CD14-positive monocyte (primary cell): ENCODE data around the gene TEF. TPM values are rescaled to one million over a fixed set of nuclear protein-coding genes. Genes with fewer than 3 reads are reported as not detected.

Experiments
- DNase-seq, 3 donors: peaks; one replicate each; pipeline ENCODE4 v3.0.0-alpha.2; 2011 to 2022
- H2AFZ ChIP-seq: 2 replicates; pipeline ENCODE4 v1.6.0; 2012; ENCODE audit warnings: mild to moderate bottlenecking, low read depth, low read length, inconsistent platforms; ENCODE audit not compliant: insufficient read depth, poor library complexity, severe bottlenecking
- H3K27ac ChIP-seq, 2 donors: 1 replicate in 1 of 2; 2 replicates in 1 of 2; pipeline ENCODE4 v1.5.1; 2012 to 2013; ENCODE audit warnings: low read length in 2 of 2, control low read depth in 1 of 2, inconsistent platforms in 1 of 2, low read depth in 1 of 2, mild to moderate bottlenecking in 1 of 2
- H3K27me3 ChIP-seq, 2 donors: one replicate each; pipeline versions ENCODE4 v1.6.0 to v1.6.1; 2011 to 2013; ENCODE audit warnings: low read length in 2 of 2; ENCODE audit not compliant: control insufficient read depth in 2 of 2, insufficient read depth in 2 of 2
- H3K36me3 ChIP-seq, 2 donors: replicated peaks in 1 of 2; 1 replicate in 1 of 2; 2 replicates in 1 of 2; pipeline versions ENCODE4 v1.5.1 to v1.6.1; 2012 to 2013; ENCODE audit warnings: low read length in 2 of 2, control low read depth in 1 of 2, inconsistent platforms in 1 of 2, mild to moderate bottlenecking in 1 of 2; ENCODE audit not compliant: insufficient read depth in 2 of 2, control insufficient read depth in 1 of 2
- H3K4me1 ChIP-seq, 2 donors: 1 replicate in 1 of 2; 2 replicates in 1 of 2; pipeline versions ENCODE4 v1.5.1 to v1.6.1; 2012 to 2013; ENCODE audit warnings: low read length in 2 of 2, control low read depth in 1 of 2, inconsistent platforms in 1 of 2, mild to moderate bottlenecking in 1 of 2, moderate library complexity in 1 of 2; ENCODE audit not compliant: insufficient read depth in 2 of 2, control insufficient read depth in 1 of 2
- H3K4me2 ChIP-seq: replicated peaks from 2 replicates; pipeline ENCODE3; 2012; ENCODE audit warnings: low read length, moderate library complexity, mild to moderate bottlenecking; ENCODE audit not compliant: poor library complexity, severe bottlenecking; ENCODE audit errors: extremely low read depth
- H3K4me3 ChIP-seq, 3 experiments: fragments of 200-600 bp in 1 of 3; sonication (generic) in 1 of 3; replicated peaks in 1 of 3; 1 replicate in 2 of 3; 2 replicates in 1 of 3; pipeline ENCODE4 v1.5.1; 2011 to 2013; ENCODE audit warnings: low read length in 3 of 3, mild to moderate bottlenecking in 3 of 3, control low read depth in 2 of 3, low read depth in 2 of 3, inconsistent platforms in 1 of 3, moderate library complexity in 1 of 3
- H3K79me2 ChIP-seq: 2 replicates; pipeline ENCODE4 v1.6.0; 2012; ENCODE audit warnings: mild to moderate bottlenecking, control low read depth, inconsistent platforms, low read length, moderate library complexity; ENCODE audit not compliant: insufficient read depth
- H3K9ac ChIP-seq: 2 replicates; pipeline ENCODE4 v1.6.0; 2017; ENCODE audit warnings: low read length, mild to moderate bottlenecking; ENCODE audit not compliant: insufficient read depth, poor library complexity, severe bottlenecking
- H3K9me3 ChIP-seq, 2 donors: replicated peaks in 1 of 2; 1 replicate in 1 of 2; 2 replicates in 1 of 2; pipeline versions ENCODE4 v1.5.1 to v1.6.1; 2012 to 2013; ENCODE audit warnings: low read length in 2 of 2, control low read depth in 1 of 2; ENCODE audit not compliant: control insufficient read depth in 1 of 2, insufficient read depth in 1 of 2
- H4K20me1 ChIP-seq: 2 replicates; pipeline ENCODE4 v1.6.0; 2012; ENCODE audit warnings: mild to moderate bottlenecking, low read length, control low read depth, moderate library complexity; ENCODE audit not compliant: insufficient read depth
- H3K27ac Mint-ChIP-seq, 7 donors: one replicate each; pipeline ENCODE4 v1.8.0; 2020; ENCODE audit warnings: mild to moderate bottlenecking in 7 of 7, mixed read lengths in 7 of 7, moderate library complexity in 6 of 7, inconsistent platforms in 2 of 7
- H3K27me3 Mint-ChIP-seq, 3 donors: one replicate each; pipeline ENCODE4 v1.8.0; 2021 to 2022; ENCODE audit warnings: low read depth in 3 of 3, mild to moderate bottlenecking in 3 of 3, mixed read lengths in 3 of 3, moderate library complexity in 3 of 3, inconsistent platforms in 1 of 3
- H3K36me3 Mint-ChIP-seq, 2 donors: one replicate each; pipeline ENCODE4 v1.8.0; 2020; ENCODE audit warnings: mixed read lengths in 2 of 2, inconsistent platforms in 1 of 2, mild to moderate bottlenecking in 1 of 2
- H3K4me1 Mint-ChIP-seq: one replicate; pipeline ENCODE4 v1.8.0; 2020; ENCODE audit warnings: mild to moderate bottlenecking, mixed read lengths
- H3K4me3 Mint-ChIP-seq, 2 donors: one replicate each; pipeline ENCODE4 v1.8.0; 2020; ENCODE audit warnings: mild to moderate bottlenecking in 2 of 2, mixed read lengths in 2 of 2, moderate library complexity in 1 of 2
- H3K9me3 Mint-ChIP-seq, 7 donors: one replicate each; pipeline ENCODE4 v1.8.0; 2020 to 2022; ENCODE audit warnings: mixed read lengths in 7 of 7, mild to moderate bottlenecking in 6 of 7, moderate library complexity in 6 of 7, inconsistent platforms in 2 of 7
- WGBS: methylation state at CpG from one replicate; pipeline ENCODE4 v1.1.5; 2013; ENCODE audit warnings: missing lambda C conversion rate; ENCODE audit not compliant: insufficient coverage; 5-methylcytosine and 5-hydroxymethylcytosine counted together
- intact Hi-C, 2 donors: fragments of 100-400 bp; cut with micrococcal nuclease; formaldehyde crosslinking; loops; one replicate each; pipeline versions ENCODE4 v1.15.0 to v1.15.1; 2023
- polyA plus RNA-seq, 3 donors: library from polyadenylated mRNA; depleted of rRNA in 1 of 3; unstranded in 2 of 3; stranded (reverse) in 1 of 3; fragments of 300-500 nt in 2 of 3; fragments of >200 nt in 1 of 3; fragmentation: Illumina TruSeq in 2 of 3; gene quantifications; 1 replicate in 2 of 3; 2 replicates in 1 of 3; pipeline ENCODE4 v1.2.3, GENCODE V29; 2012 to 2021
- TF ChIP-seq, protein P1 (sequence below): fragments of 200-600 bp; IDR thresholded peaks from one replicate; pipeline ENCODE4 v1.8.0; 2022; ENCODE audit warnings: antibody characterized with exemption, mild to moderate bottlenecking

TEF gene
- polyA plus RNA-seq, 3 donors = 0.71 to 1.7 (median 1.1) TPM

DNA sequence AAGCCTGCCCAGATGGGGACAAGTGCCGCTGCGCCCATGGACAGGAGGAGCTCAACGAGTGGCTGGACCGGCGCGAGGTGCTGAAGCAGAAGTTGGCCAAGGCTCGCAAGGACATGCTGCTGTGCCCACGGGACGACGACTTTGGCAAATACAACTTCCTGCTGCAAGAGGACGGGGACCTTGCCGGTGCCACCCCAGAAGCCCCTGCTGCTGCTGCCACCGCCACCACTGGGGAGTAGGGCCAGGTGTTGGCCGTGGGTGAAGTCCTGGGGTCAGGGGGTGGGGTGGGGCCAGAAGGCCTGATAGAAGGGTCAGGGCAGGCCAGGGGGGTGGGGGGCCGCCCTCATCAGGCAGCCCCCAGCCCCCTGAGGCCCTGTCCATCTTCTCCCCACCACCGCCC lies 24.6 kb upstream of the TEF start:
- H3K36me3 ChIP-seq = peaks cover 57 to 64% of the 10 kb centered on the region in 2 donors

DNA sequence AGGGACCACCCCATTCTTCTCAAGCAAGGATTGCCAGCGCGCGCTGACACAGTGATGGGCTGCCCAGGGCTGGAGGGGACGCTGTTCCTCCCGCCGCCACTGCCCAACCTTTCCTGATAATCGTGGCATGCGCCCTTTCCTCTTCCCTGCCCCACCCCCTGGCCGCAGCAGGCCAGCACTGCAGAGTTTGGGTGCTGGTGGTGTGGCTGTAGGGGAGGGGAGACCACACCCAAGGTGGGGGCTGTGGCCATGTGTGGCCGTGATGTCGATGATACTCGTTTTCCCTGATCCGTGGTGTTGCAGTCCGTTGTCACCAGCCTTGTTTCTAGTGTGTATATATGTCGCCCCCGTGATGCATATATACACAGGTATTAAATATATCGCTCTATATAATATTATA lies 22.8 kb upstream of the TEF start:
- Mint-ChIP-seq H3K4me3 (no peak overlapping the region), H3K27ac (peak overlapping the region in 1 of 7 donors; percentile 58), H3K9me3 (peaks cover 0 to 3% (median 0%) of the 10 kb centered on the region in 7 donors), H3K36me3 (peaks cover 33 to 49% of the 10 kb centered on the region in 2 donors), H3K4me1 (no peaks in the 10 kb centered on the region), H3K27me3 (peaks cover 1 to 2% (median 1%) of the 10 kb centered on the region in 3 donors)
- H3K27ac ChIP-seq = no peak overlapping the region
- no peaks in the 10 kb centered on the region for H3K4me1 ChIP-seq
- peaks cover 41 to 50% of the 10 kb centered on the region in 2 donors for H3K36me3 ChIP-seq
- TF ChIP-seq, protein P1, sequence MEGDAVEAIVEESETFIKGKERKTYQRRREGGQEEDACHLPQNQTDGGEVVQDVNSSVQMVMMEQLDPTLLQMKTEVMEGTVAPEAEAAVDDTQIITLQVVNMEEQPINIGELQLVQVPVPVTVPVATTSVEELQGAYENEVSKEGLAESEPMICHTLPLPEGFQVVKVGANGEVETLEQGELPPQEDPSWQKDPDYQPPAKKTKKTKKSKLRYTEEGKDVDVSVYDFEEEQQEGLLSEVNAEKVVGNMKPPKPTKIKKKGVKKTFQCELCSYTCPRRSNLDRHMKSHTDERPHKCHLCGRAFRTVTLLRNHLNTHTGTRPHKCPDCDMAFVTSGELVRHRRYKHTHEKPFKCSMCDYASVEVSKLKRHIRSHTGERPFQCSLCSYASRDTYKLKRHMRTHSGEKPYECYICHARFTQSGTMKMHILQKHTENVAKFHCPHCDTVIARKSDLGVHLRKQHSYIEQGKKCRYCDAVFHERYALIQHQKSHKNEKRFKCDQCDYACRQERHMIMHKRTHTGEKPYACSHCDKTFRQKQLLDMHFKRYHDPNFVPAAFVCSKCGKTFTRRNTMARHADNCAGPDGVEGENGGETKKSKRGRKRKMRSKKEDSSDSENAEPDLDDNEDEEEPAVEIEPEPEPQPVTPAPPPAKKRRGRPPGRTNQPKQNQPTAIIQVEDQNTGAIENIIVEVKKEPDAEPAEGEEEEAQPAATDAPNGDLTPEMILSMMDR = no peak
- no peak for DNase-seq
- H2AFZ ChIP-seq = no peak overlapping the region
- no peak overlapping the region for H3K4me2 ChIP-seq
- H4K20me1 ChIP-seq = no peaks in the 10 kb centered on the region
- H3K9me3 ChIP-seq = no peaks in the 10 kb centered on the region
- no peaks in the 10 kb centered on the region for H3K27me3 ChIP-seq
- H3K9ac ChIP-seq = no peak overlapping the region
- intact Hi-C loops = no loop called here
- no peaks in the 10 kb centered on the region for H3K79me2 ChIP-seq
- H3K4me3 ChIP-seq = no peak overlapping the region
- 87% methylated on average over 3 of the region's 17 CpGs for WGBS

More for the DNA sequence above, 24.6 kb upstream of the TEF start:
- H3K9me3 Mint-ChIP-seq = no peaks in the 10 kb centered on the region
- no peak overlapping the region for H2AFZ ChIP-seq
- intact Hi-C loops = no loop called here
- no peaks in the 10 kb centered on the region for H3K9me3 ChIP-seq
- no peak overlapping the region for H3K27ac Mint-ChIP-seq
- H3K79me2 ChIP-seq = no peaks in the 10 kb centered on the region
- H3K27me3 Mint-ChIP-seq = peaks cover 0 to 1% (median 0%) of the 10 kb centered on the region in 3 donors
- no peaks in the 10 kb centered on the region for H4K20me1 ChIP-seq
- no peak overlapping the region for H3K4me2 ChIP-seq
- no peaks in the 10 kb centered on the region for H3K27me3 ChIP-seq
- no peaks in the 10 kb centered on the region for H3K4me1 Mint-ChIP-seq
- DNase-seq = no peak
- TF ChIP-seq, protein P1 = no peak
- no peak overlapping the region for H3K27ac ChIP-seq
- H3K4me1 ChIP-seq = no peaks in the 10 kb centered on the region
- H3K36me3 Mint-ChIP-seq = peaks cover 45 to 67% of the 10 kb centered on the region in 2 donors
- no peak overlapping the region for H3K4me3 Mint-ChIP-seq
- H3K4me3 ChIP-seq = no peak overlapping the region
- 90% methylated on average over 13 of the region's 16 CpGs for WGBS
- no peak overlapping the region for H3K9ac ChIP-seq
